Esophagus muscularis mucosa (tissue), 4 donors: ENCODE data around the gene B4GALNT1.

Source experiments
- EP300 ChIP-seq: sonication (generic); formaldehyde crosslinking; IDR thresholded peaks from one replicate; pipeline ENCODE4 v1.6.1; 2017; ENCODE audit warnings: antibody characterized with exemption
- POLR2AphosphoS5 ChIP-seq, 2 donors: sonication (generic); formaldehyde crosslinking; IDR thresholded peaks; one replicate each; pipeline ENCODE4 v1.6.1; 2017; ENCODE audit warnings: antibody characterized with exemption in 2 of 2
- TF ChIP-seq, protein P1 (sequence below), 3 experiments: fragments of 200-600 bp in 2 of 3; fragments of 450-650 bp in 1 of 3; sonication (generic) in 2 of 3; IDR thresholded peaks; one replicate each; pipeline ENCODE4 v1.5.1; 2017 to 2019; ENCODE audit warnings: antibody characterized with exemption in 3 of 3, mild to moderate bottlenecking in 2 of 3, moderate library complexity in 1 of 3

DNA sequence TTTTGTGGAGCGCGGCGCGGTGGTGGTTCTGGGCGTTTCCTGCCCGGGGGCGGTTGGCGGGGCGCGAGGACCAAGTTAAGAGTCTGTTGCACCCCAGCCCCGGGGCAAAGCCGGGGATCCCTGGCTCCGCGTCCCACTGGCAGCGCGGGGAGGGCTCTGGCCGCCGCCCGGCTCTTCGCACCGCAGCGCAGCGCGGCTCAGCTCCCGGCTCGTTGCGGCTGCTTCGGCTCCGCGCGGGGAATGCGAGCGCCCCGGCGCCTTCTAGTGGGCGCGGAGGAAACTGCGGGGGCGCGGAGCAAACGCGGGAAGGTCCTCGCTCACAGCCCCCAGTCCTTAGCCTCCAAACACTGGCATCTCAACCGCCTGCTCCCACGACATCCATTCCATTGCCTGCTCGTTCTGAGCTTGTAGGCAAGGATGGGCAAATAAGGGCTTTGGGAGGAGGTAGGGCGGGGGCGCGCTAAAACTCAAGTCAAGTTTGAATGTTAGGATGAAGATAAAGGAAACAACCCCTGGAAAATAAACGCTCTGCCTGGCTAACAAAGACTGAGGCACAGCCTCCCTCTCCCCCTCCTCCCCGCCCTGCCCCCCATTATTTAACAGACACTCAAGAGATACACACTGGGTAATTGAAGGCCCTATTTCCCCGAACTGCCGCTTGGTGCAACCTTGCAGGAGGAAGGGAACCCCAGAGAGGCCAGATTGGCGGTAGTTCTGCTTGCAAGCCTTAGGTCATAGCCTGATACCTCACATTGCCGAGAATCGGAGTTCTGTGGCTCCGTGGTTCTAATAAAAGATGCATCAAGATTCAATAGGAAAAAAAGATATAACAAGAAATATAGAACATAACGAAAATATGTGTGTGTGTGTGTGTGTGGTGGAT, at the start of gene B4GALNT1:
- TF ChIP-seq, protein P1, sequence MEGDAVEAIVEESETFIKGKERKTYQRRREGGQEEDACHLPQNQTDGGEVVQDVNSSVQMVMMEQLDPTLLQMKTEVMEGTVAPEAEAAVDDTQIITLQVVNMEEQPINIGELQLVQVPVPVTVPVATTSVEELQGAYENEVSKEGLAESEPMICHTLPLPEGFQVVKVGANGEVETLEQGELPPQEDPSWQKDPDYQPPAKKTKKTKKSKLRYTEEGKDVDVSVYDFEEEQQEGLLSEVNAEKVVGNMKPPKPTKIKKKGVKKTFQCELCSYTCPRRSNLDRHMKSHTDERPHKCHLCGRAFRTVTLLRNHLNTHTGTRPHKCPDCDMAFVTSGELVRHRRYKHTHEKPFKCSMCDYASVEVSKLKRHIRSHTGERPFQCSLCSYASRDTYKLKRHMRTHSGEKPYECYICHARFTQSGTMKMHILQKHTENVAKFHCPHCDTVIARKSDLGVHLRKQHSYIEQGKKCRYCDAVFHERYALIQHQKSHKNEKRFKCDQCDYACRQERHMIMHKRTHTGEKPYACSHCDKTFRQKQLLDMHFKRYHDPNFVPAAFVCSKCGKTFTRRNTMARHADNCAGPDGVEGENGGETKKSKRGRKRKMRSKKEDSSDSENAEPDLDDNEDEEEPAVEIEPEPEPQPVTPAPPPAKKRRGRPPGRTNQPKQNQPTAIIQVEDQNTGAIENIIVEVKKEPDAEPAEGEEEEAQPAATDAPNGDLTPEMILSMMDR (IDR thresholded peaks at IDR 0.05), result peak; percentile 84 to 98 (median 87)
- peak in 1 of 2 donors; percentile 42 for TF ChIP-seq POLR2AphosphoS5 (IDR thresholded peaks at IDR 0.05)
- TF ChIP-seq EP300, result no peak
